Endothelial cell of umbilical vein (primary cell): ENCODE results near the gene SLC9A3. TPM values are rescaled to one million over a fixed set of nuclear protein-coding genes. Genes with fewer than 3 reads are reported as not detected.

Source experiments
- BruUV-seq: library from RNA; stranded (reverse); fragments of 400-500 nt; replicated peaks from 2 replicates; lab custom pipeline; 2021; lab: Mats Ljungman, UMichigan
- CTCF ChIA-PET: fragments of 300-600, 350-600 bp; sonication (Branson Sonifier 250); formaldehyde crosslinking; loops from one replicate; lab custom pipeline; 2021; ENCODE audit warnings: antibody characterized with exemption, inconsistent platforms; lab: Charles Lee
- POLR2A ChIA-PET: fragments of 300-600, 350-600 bp; sonication (Branson Sonifier 250); formaldehyde crosslinking; loops from one replicate; lab custom pipeline; 2021; ENCODE audit warnings: antibody characterized with exemption, inconsistent platforms; lab: Charles Lee
- DNase-seq: peaks from one replicate; pipeline ENCODE4 v3.0.0-alpha.2; 2011; ENCODE audit warnings: low read depth, low spot score
- FAIRE-seq: peaks from 2 replicates; lab custom pipeline; 2011; peaks lifted over from hg19 to GRCh38; lab: Jason Lieb, UNC
- H2AFZ ChIP-seq: 2 replicates; pipeline ENCODE4 v1.6.0; 2012; ENCODE audit warnings: low read depth, low read length, control low read depth, inconsistent platforms
- H3K27ac ChIP-seq: 2 replicates; pipeline ENCODE4 v1.5.1; 2011; ENCODE audit warnings: low read depth, mild to moderate bottlenecking, control low read depth, low read length, moderate library complexity; ENCODE audit not compliant: insufficient read depth
- H3K27me3 ChIP-seq, 2 experiments: 2 replicates each; pipeline versions ENCODE4 v1.6.0 to v1.6.1; 2011; ENCODE audit warnings: low read length in 2 of 2, mixed read lengths in 1 of 2; ENCODE audit not compliant: control insufficient read depth in 2 of 2, insufficient read depth in 2 of 2
- H3K36me3 ChIP-seq, 2 experiments: 2 replicates in 1 of 2; 3 replicates in 1 of 2; pipeline ENCODE4 v1.5.1; 2011; ENCODE audit warnings: low read length in 2 of 2, mild to moderate bottlenecking in 1 of 2, moderate library complexity in 1 of 2; ENCODE audit not compliant: control insufficient read depth in 2 of 2, insufficient read depth in 2 of 2; ENCODE audit errors: extremely low read depth in 1 of 2
- H3K4me1 ChIP-seq: 3 replicates; pipeline ENCODE4 v1.5.1; 2011; ENCODE audit warnings: mild to moderate bottlenecking, low read length; ENCODE audit not compliant: control insufficient read depth, insufficient read depth; ENCODE audit errors: extremely low read depth
- H3K4me2 ChIP-seq: 2 replicates; pipeline ENCODE4 v1.6.1; 2011; ENCODE audit warnings: low read length, control low read depth, mixed read lengths; ENCODE audit not compliant: insufficient read depth
- H3K4me3 ChIP-seq, 3 experiments: fragments of 200-600 bp in 1 of 3; sonication (generic), shearing (Covaris generic) in 1 of 3; replicated peaks in 1 of 3; 2 replicates each; pipeline ENCODE4 v1.5.1; 2011 to 2016; ENCODE audit warnings: control low read depth in 3 of 3, low read length in 3 of 3, mild to moderate bottlenecking in 2 of 3, inconsistent platforms in 1 of 3, low read depth in 1 of 3, moderate library complexity in 1 of 3; ENCODE audit not compliant: insufficient read depth in 1 of 3
- H3K79me2 ChIP-seq: 2 replicates; pipeline ENCODE4 v1.6.0; 2012; ENCODE audit warnings: low read length, inconsistent platforms; ENCODE audit not compliant: control insufficient read depth, insufficient read depth
- H3K9ac ChIP-seq: replicated peaks from 2 replicates; pipeline ENCODE3; 2011; ENCODE audit warnings: low read length, control low read depth; ENCODE audit not compliant: insufficient read depth; ENCODE audit errors: extremely low read depth
- H3K9me1 ChIP-seq: replicated peaks from 3 replicates; pipeline ENCODE4 v1.6.0; 2011; ENCODE audit warnings: mild to moderate bottlenecking, low read length; ENCODE audit not compliant: control insufficient read depth, insufficient read depth; ENCODE audit errors: extremely low read depth
- H3K9me3 ChIP-seq: replicated peaks from 2 replicates; pipeline ENCODE4 v1.5.1; 2012; ENCODE audit warnings: low read length, inconsistent platforms; ENCODE audit not compliant: control insufficient read depth, insufficient read depth
- H4K20me1 ChIP-seq: replicated peaks from 2 replicates; pipeline ENCODE3; 2011; ENCODE audit warnings: mild to moderate bottlenecking, low read length; ENCODE audit not compliant: control insufficient read depth, insufficient read depth; ENCODE audit errors: extremely low read depth
- CTCF ChIP-seq, 2 donors: IDR thresholded peaks; 1 replicate in 1 of 2; 2 replicates in 1 of 2; pipeline ENCODE4 v1.5.1; 2011; ENCODE audit warnings: low read length in 2 of 2, mild to moderate bottlenecking in 2 of 2, moderate library complexity in 2 of 2, control low read depth in 1 of 2, inconsistent platforms in 1 of 2, low read depth in 1 of 2; ENCODE audit not compliant: insufficient read depth in 1 of 2; ENCODE audit errors: extremely low read depth in 1 of 2
- GATA2 ChIP-seq: IDR thresholded peaks from 2 replicates; pipeline ENCODE4 v1.7.0; 2011; ENCODE audit warnings: low read depth, mild to moderate bottlenecking, moderate library complexity, mixed read lengths, low read length; ENCODE audit not compliant: insufficient read length, insufficient read depth
- JUN ChIP-seq: IDR thresholded peaks from 2 replicates; pipeline ENCODE4 v1.6.1; 2011; ENCODE audit warnings: borderline replicate concordance, low read depth; ENCODE audit not compliant: insufficient read length, insufficient read depth
- MYC ChIP-seq: IDR thresholded peaks from one replicate; pipeline ENCODE4 v1.6.1; 2011; ENCODE audit warnings: mild to moderate bottlenecking, low read depth, low read length
- POLR2A ChIP-seq: IDR thresholded peaks from 2 replicates; pipeline ENCODE4 v1.6.1; 2012; ENCODE audit warnings: low read depth, mild to moderate bottlenecking, control low read depth, low read length
- POLR2AphosphoS5 ChIP-seq: IDR thresholded peaks from 2 replicates; pipeline ENCODE4 v1.6.1; 2012; ENCODE audit warnings: low read depth, mild to moderate bottlenecking, control low read depth, low read length, moderate library complexity; ENCODE audit not compliant: insufficient read depth
- dilution Hi-C: fragments of 300-500 bp; cut with MboI; formaldehyde crosslinking; loops from one replicate; pipeline ENCODE4 v1.15.0; 2019; ENCODE audit warnings: low sequenced_read_pairs; ENCODE audit not compliant: extremely low pct_ligation_motif_present
- intact Hi-C: fragments of 100-400 bp; cut with micrococcal nuclease; formaldehyde crosslinking; loops from one replicate; pipeline ENCODE4 v1.10.0; 2022
- polyA plus RNA-seq, 4 experiments: library from polyadenylated mRNA; depleted of rRNA in 3 of 4; stranded (reverse) in 3 of 4; unstranded in 1 of 4; fragments of >200 nt; gene quantifications; 2 replicates each; pipeline versions ENCODE4 v1.2.1 to v1.2.3, GENCODE V29; 2011 to 2012; ENCODE audit warnings: missing spikeins in 1 of 4
- total RNA-seq: library from RNA; stranded (reverse); gene quantifications from 2 replicates; pipeline ENCODE4 v1.2.3, GENCODE V29; 2021

Gene SLC9A3
- total and polyA plus RNA-seq, 2 donors (not counting 3 experiments of a cell fraction or from before 2014, with no cell fraction given) = 0.79 to 0.82 TPM

- TF ChIP-seq POLR2A = no peak
- TF ChIP-seq JUN = no peak
- TF ChIP-seq GATA2 = no peak
- TF ChIP-seq CTCF (IDR thresholded peaks at IDR 0.05; ENCODE audit: extremely low read depth in 1 of 2, insufficient read depth in 1 of 2, low read depth in 1 of 2, low read length in 2 of 2) = no peak
- TF ChIP-seq MYC = no peak
- Histone ChIP-seq H3K79me2 (no peaks in the 10 kb centered on the region), H4K20me1 (no peaks in the 10 kb centered on the region), H3K4me1 (no peaks in the 10 kb centered on the region), H3K4me2 (no peak overlapping the region), H3K27ac (no peak overlapping the region), H3K9ac (no peak overlapping the region), H3K9me3 (no peaks in the 10 kb centered on the region), H3K36me3 (no peaks in the 10 kb centered on the region), H3K4me3 (no peak overlapping the region), H3K27me3 (no peaks in the 10 kb centered on the region), H3K9me1 (no peaks in the 10 kb centered on the region), H2AFZ (no peak overlapping the region)
- FAIRE-seq (no peak), DNase-seq (no peak)
- CTCF ChIA-PET = no interaction called here
- intact Hi-C loops (no loop called here), dilution Hi-C loops (no loop called here)
- BruUV-seq = no TSS peak
- POLR2A ChIA-PET = no interaction called here
These were observed 100.5 kb downstream of the SLC9A3 start for GRCh38 chr5:423626-424261.

- no peaks in the 10 kb centered on the region for H3K27me3 ChIP-seq
These were observed 101.0 kb downstream of the SLC9A3 start for GRCh38 chr5:423233-423565.

More at GRCh38 chr5:423233-423565, 101.0 kb downstream of the SLC9A3 start:
- H3K9me1 ChIP-seq = no peaks in the 10 kb centered on the region
- H3K4me3 ChIP-seq = no peak overlapping the region
- H3K27ac ChIP-seq = no peak overlapping the region
- ChIA-PET POLR2A (no interaction called here), CTCF (no interaction called here)
- dilution Hi-C loops = no loop called here
- TF ChIP-seq GATA2 = no peak
- TF ChIP-seq POLR2A = no peak
- TF ChIP-seq CTCF (IDR thresholded peaks at IDR 0.05; ENCODE audit: extremely low read depth in 1 of 2, insufficient read depth in 1 of 2, low read depth in 1 of 2, low read length in 2 of 2) = no peak
- TF ChIP-seq JUN = no peak
- TF ChIP-seq POLR2AphosphoS5 = no peak
- no peak for TF ChIP-seq MYC
- no peaks in the 10 kb centered on the region for H3K4me1 ChIP-seq
- BruUV-seq = no TSS peak
- H4K20me1 ChIP-seq = no peaks in the 10 kb centered on the region
- H2AFZ ChIP-seq = no peak overlapping the region
- intact Hi-C loops = no loop called here
- H3K79me2 ChIP-seq = no peaks in the 10 kb centered on the region
- H3K4me2 ChIP-seq = no peak overlapping the region
- FAIRE-seq (no peak), DNase-seq (no peak)
- H3K36me3 ChIP-seq = no peaks in the 10 kb centered on the region
- no peak overlapping the region for H3K9ac ChIP-seq
- no peaks in the 10 kb centered on the region for H3K9me3 ChIP-seq
